ENCODE data around the gene CDC40. TPM values are rescaled to one million over a fixed set of nuclear protein-coding genes. Genes with fewer than 3 reads are reported as not detected.
"Not testable (repeated sequence)": the region's sequence is repeated elsewhere in the genome, so short reads cannot be mapped to it uniquely, and the experiment has no call there.

The CDC40 gene
- total RNA-seq, 1 experiment from 2014 or later, result 26.2 TPM

DNA sequence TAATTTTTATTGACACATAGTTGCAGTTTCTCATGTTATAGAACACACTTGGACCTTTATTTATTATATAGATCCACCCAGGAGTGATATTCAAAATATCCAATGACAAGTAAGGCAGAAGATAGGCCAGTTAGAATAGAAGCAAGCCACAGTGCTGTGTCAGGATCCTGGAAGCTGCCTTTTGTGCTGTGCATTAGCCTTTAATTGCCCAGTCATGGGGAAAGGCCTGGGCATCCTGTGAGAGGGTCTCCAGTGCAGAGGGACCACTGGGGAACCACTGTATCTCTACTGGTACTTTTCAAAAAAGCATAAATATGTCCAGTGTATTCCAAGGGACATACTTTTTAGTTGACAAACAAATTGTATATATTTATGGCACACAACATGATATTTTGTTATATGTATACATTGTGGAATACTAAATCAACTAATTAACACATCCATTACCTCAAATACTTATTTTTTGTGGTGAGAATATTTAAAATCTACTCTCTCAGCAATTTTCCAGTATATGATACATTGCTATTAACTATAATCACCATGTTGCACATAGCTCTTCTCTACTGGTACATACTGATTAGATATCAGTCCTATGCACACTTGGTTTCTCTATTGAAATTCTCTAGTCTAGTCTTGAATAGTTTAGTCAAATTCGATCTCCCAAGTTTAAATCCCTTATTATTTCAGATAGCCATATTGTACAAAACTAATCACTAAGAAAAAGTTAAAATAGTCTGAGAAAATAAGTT lies 59.5 kb downstream of the CDC40 start:
- no peak overlapping the region for H3K27ac ChIP-seq (ENCODE audit: low read depth, low read length)
- H3K9me2 ChIP-seq (ENCODE audit: insufficient read depth), result no peaks in the 10 kb centered on the region
- H3K27me3 ChIP-seq (ENCODE audit: insufficient read depth, low read length), result no peaks in the 10 kb centered on the region
- no peak overlapping the region for H3K4me3 ChIP-seq (replicated peaks in 1 of 2; ENCODE audit: low read depth in 1 of 2, low read length in 2 of 2)
- no peaks in the 10 kb centered on the region for H3K9me3 ChIP-seq (ENCODE audit: control insufficient read depth in 1 of 2, insufficient read depth in 1 of 2, low read depth in 1 of 2, low read length in 2 of 2)
- ChIA-PET POLR2A (no interaction called here), RAD21 (ENCODE audit: low non-redundant PET in 1 of 2, low total read pairs in 2 of 2, uncharacterized antibody in 2 of 2, unreplicated experiment in 2 of 2) (no interaction called here), CTCF (no interaction called here)
- H3K4me1 ChIP-seq (ENCODE audit: control insufficient read depth in 1 of 2, insufficient read depth in 2 of 2, low read length in 2 of 2), result no peaks in the 10 kb centered on the region
- no peak for TF ChIP-seq SP1 (IDR thresholded peaks at IDR 0.05; ENCODE audit: low read depth)
- no peak for TF ChIP-seq CEBPB (IDR thresholded peaks at IDR 0.05; ENCODE audit: low read depth)
- TF ChIP-seq EGR1 (IDR thresholded peaks at IDR 0.05; ENCODE audit: low read depth), result no peak
- no peak for TF ChIP-seq SIN3A (IDR thresholded peaks at IDR 0.05; ENCODE audit: low read depth)
- TF ChIP-seq JUND (IDR thresholded peaks at IDR 0.05), result no peak
- no peak for DNase-seq (ENCODE audit: low read depth, low spot score)
- no peaks in the 10 kb centered on the region for H4K20me1 ChIP-seq (ENCODE audit: insufficient read depth)
- H2AFZ ChIP-seq (ENCODE audit: low read depth, low read length, poor library complexity, severe bottlenecking), result no peak overlapping the region
- no peak for ATAC-seq
- H3K36me3 ChIP-seq (ENCODE audit: control insufficient read depth in 1 of 2, insufficient read depth in 2 of 2, low read length in 2 of 2), result no peaks in the 10 kb centered on the region
- H3K79me2 ChIP-seq (ENCODE audit: insufficient read depth, low read length), result no peaks in the 10 kb centered on the region
- H3K9ac ChIP-seq (ENCODE audit: low read length), result no peak overlapping the region
- intact Hi-C loops (cut with micrococcal nuclease), result no loop called here
- no peak overlapping the region for H3K4me2 ChIP-seq (ENCODE audit: low read length)
- BruUV-seq (replicated peaks), result no TSS peak

DNA sequence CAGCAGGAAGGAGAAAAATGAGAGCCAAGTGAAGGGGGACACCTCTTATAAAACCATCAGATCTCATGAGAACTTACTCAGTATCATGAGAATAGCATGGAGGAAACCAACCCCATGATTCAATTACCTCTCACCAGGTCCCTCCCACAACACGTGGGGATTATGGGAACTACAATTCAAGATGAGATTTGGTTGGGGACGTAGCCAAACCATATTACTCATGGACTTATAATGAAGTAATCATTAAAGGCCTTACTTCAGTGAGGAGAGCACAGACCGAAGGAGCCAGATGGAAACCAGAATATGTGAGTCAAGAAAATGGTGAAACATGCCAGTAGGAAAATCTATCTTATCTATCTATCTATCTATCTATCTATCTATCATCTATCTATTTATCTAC lies 64.4 kb downstream of the CDC40 start:
- not testable (repeated sequence) for BruUV-seq (replicated peaks)

More for the DNA sequence above, 64.4 kb downstream of the CDC40 start:
- POLR2A ChIA-PET; H3K4me3 ChIP-seq (replicated peaks in 1 of 2; ENCODE audit: low read depth in 1 of 2, low read length in 2 of 2); DNase-seq (ENCODE audit: low read depth, low spot score); H2AFZ ChIP-seq (ENCODE audit: low read depth, low read length, poor library complexity, severe bottlenecking); H3K36me3 ChIP-seq (ENCODE audit: control insufficient read depth in 1 of 2, insufficient read depth in 2 of 2, low read length in 2 of 2); intact Hi-C loops (cut with micrococcal nuclease); H4K20me1 ChIP-seq (ENCODE audit: insufficient read depth); RAD21 ChIA-PET (ENCODE audit: low non-redundant PET in 1 of 2, low total read pairs in 2 of 2, uncharacterized antibody in 2 of 2, unreplicated experiment in 2 of 2); H3K27me3 ChIP-seq (ENCODE audit: insufficient read depth, low read length); H3K79me2 ChIP-seq (ENCODE audit: insufficient read depth, low read length); H3K9me3 ChIP-seq (ENCODE audit: control insufficient read depth in 1 of 2, insufficient read depth in 1 of 2, low read depth in 1 of 2, low read length in 2 of 2); H3K9me2 ChIP-seq (ENCODE audit: insufficient read depth); H3K27ac ChIP-seq (ENCODE audit: low read depth, low read length); ATAC-seq; H3K4me2 ChIP-seq (ENCODE audit: low read length); CTCF ChIA-PET; H3K9ac ChIP-seq (ENCODE audit: low read length); H3K4me1 ChIP-seq (ENCODE audit: control insufficient read depth in 1 of 2, insufficient read depth in 2 of 2, low read length in 2 of 2): not testable (repeated sequence)

All from HCT116 (cell line).